Heart right ventricle (tissue), 16 donors: ENCODE data around the gene PTPN22. TPM values are rescaled to one million over a fixed set of nuclear protein-coding genes. Genes with fewer than 3 reads are reported as not detected.
A peak's percentile ranks its signal among the peaks of the same experiment; 100 is the strongest.

ENCODE experiments used
- ATAC-seq, 8 donors: fragments of 200-7000 bp; cut with Tn5 transposase; one replicate each; pipeline ENCODE4 v1.9.1; 2020; ENCODE audit warnings: mild to moderate bottlenecking in 8 of 8, moderate library complexity in 8 of 8, moderate number of reproducible peaks in 1 of 8
- DNase-seq, 2 donors: peaks; one replicate each; pipeline ENCODE4 v3.0.0-alpha.2; 2020
- H3K27ac ChIP-seq, 10 donors: fragments of 200-600 bp; sonication (generic) in 2 of 10; one replicate each; pipeline versions ENCODE4 v1.5.0 to v1.8.0; 2020 to 2022; ENCODE audit warnings: mild to moderate bottlenecking in 3 of 10
- H3K27me3 ChIP-seq, 7 donors: fragments of 200-600 bp; one replicate each; pipeline ENCODE4 v1.8.0; 2021 to 2022; ENCODE audit warnings: mild to moderate bottlenecking in 2 of 7
- H3K36me3 ChIP-seq, 9 donors: fragments of 200-600 bp; sonication (generic) in 1 of 9; one replicate each; pipeline versions ENCODE4 v1.5.0 to v1.8.0; 2020 to 2022; ENCODE audit warnings: mild to moderate bottlenecking in 2 of 9
- H3K4me1 ChIP-seq, 9 donors: fragments of 200-600 bp; sonication (generic) in 1 of 9; one replicate each; pipeline versions ENCODE4 v1.5.0 to v1.8.0; 2020 to 2022; ENCODE audit warnings: mild to moderate bottlenecking in 4 of 9
- H3K4me3 ChIP-seq, 10 donors: fragments of 200-600 bp; sonication (generic) in 2 of 10; one replicate each; pipeline versions ENCODE4 v1.5.0 to v1.8.0; 2020 to 2022; ENCODE audit warnings: mild to moderate bottlenecking in 7 of 10, moderate library complexity in 2 of 10
- H3K9me3 ChIP-seq, 11 donors: fragments of 200-600 bp in 10 of 11; sonication (generic) in 2 of 11; one replicate each; pipeline versions ENCODE4 v1.5.0 to v1.8.0; 2013 to 2022; ENCODE audit warnings: mild to moderate bottlenecking in 2 of 11, control low read depth in 1 of 11, moderate library complexity in 1 of 11
- WGBS, 2 donors: extraction: QIAGEN DNeasy Blood & Tissue Kit; methylation state at CpG; one replicate each; pipeline ENCODE4 v1.1.7; 2013; ENCODE audit warnings: inconsistent platforms in 1 of 2; 5-methylcytosine and 5-hydroxymethylcytosine counted together
- intact Hi-C, 10 donors: fragments of 100-400 bp; cut with DNase I; formaldehyde crosslinking; loops; one replicate each; pipeline versions ENCODE4 v1.11.1 to v1.14.2; 2022
- polyA plus RNA-seq, 2 donors: library from polyadenylated mRNA; stranded (reverse); fragments of 200-250 nt; gene quantifications; one replicate each; pipeline ENCODE4 v1.2.3, GENCODE V29; 2013
- total RNA-seq, 10 donors: library from RNA; stranded (reverse); fragmentation: NEBNext Ultra II Directional in 3 of 10; extraction: Animal tissue kit (Norgen Biotek cat#: 25700) in 3 of 10; gene quantifications; one replicate each; pipeline versions ENCODE4 v1.2.1 to v1.2.4, GENCODE V29; 2021 to 2023
- TF ChIP-seq, protein P1 (sequence below), 9 donors: fragments of 200-600 bp; sonication (generic) in 2 of 9; IDR thresholded peaks; one replicate each; pipeline versions ENCODE4 v1.5.0 to v1.8.0; 2021 to 2022; ENCODE audit warnings: antibody characterized with exemption in 9 of 9, mild to moderate bottlenecking in 5 of 9, moderate library complexity in 1 of 9
- donor health status: Arrhythmogenic right ventricular cardiomyopathy.
- donor health status: ischemic (EF 13 %, LVEDD 7.1; RV severe dilation, severe dysfunction).
- donor health status: healthy with polysubstance abuse.
- donor health status: DM: no; HTN: yes; CAD: no.
- donor health status: DM: no; HTN: no; CAD: no.
- donor health status: ischemic (EF 25% LVEDD 6.9; RV normal size, moderate dysfunction).
- donor health status: ischemic (EF 25% LVEDD 5.7; RV mildly dilated, moderate dysfunction).
- donor health status: healthy.
- donor health status: DM: yes; HTN: yes; CAD: no.
- donor health status: Ischemic cardiomyopathy.
- donor health status: ischemic (EF 35%, LVEDD 5.7; RV mildly dilated, moderate dysfunction).
- donor health status: nonischemic (EF 11% LVEDD 7.7; RV severe dilation, severe dysfunction).
- donor health status: DM: yes; HTN: yes; CAD: no.
- donor health status: PGD.
- donor health status: ischemic (EF 29% LVEDD 5.4; RV normal size, mild dysfunction).
- donor health status: nonischemic (EF 23%, LVEDD 6.1; RV moderate dilation, normal function).

PTPN22 gene
- total and polyA plus RNA-seq, 12 donors = 0.13 to 3.3 (median 0.54) TPM

GRCh38 chr1:113800487-113800886, 71.0 kb downstream of the PTPN22 start:
- no peak overlapping the region for H3K4me3 ChIP-seq
- no peak for ATAC-seq
- H3K9me3 ChIP-seq = no peaks in the 10 kb centered on the region
- TF ChIP-seq, protein P1, sequence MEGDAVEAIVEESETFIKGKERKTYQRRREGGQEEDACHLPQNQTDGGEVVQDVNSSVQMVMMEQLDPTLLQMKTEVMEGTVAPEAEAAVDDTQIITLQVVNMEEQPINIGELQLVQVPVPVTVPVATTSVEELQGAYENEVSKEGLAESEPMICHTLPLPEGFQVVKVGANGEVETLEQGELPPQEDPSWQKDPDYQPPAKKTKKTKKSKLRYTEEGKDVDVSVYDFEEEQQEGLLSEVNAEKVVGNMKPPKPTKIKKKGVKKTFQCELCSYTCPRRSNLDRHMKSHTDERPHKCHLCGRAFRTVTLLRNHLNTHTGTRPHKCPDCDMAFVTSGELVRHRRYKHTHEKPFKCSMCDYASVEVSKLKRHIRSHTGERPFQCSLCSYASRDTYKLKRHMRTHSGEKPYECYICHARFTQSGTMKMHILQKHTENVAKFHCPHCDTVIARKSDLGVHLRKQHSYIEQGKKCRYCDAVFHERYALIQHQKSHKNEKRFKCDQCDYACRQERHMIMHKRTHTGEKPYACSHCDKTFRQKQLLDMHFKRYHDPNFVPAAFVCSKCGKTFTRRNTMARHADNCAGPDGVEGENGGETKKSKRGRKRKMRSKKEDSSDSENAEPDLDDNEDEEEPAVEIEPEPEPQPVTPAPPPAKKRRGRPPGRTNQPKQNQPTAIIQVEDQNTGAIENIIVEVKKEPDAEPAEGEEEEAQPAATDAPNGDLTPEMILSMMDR (IDR thresholded peaks at IDR 0.05) = no peak
- WGBS, 2 donors = 49 to 55% methylated on average over 3 of the region's 3 CpGs
- no peaks in the 10 kb centered on the region for H3K27me3 ChIP-seq
- no peak for DNase-seq
- H3K27ac ChIP-seq = no peak overlapping the region
- intact Hi-C loops = no loop called here
- peaks cover 0 to 25% (median 6%) of the 10 kb centered on the region in 9 donors for H3K36me3 ChIP-seq
- H3K4me1 ChIP-seq = peaks cover 3 to 77% (median 40%) of the 10 kb centered on the region in 9 donors

DNA sequence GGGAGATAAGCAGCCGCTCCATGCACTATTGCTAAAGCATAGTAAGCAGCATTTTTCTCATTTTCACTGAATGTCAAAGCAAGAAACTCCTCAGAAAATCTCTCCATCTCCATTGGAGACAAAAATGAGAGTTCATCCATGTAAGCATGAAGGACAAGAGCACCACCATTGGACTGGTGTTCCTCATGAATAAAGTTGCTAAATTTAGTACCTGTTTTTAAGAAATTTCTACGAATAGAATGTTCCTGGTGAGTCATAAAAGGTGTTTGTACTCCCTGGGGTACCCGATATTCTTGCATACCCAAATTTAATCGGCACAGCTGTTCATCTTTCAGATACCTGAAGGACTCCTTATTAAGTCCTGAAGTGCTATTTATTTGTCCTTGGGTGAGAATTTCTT, 74.0 kb downstream of the PTPN22 start:
- WGBS, 2 donors = 84 to 87% methylated on average over 4 of the region's 4 CpGs
- Histone ChIP-seq H3K27me3 (no peaks in the 10 kb centered on the region), H3K4me3 (no peak overlapping the region), H3K9me3 (no peaks in the 10 kb centered on the region), H3K4me1 (peaks cover 0 to 74% (median 22%) of the 10 kb centered on the region in 9 donors), H3K36me3 (peaks cover 0 to 44% (median 6%) of the 10 kb centered on the region in 9 donors), H3K27ac (no peak overlapping the region)
- DNase-seq (no peak), ATAC-seq (no peak)
- intact Hi-C loops = loop anchor here in 1 of 10 donors (5.0 kb wide), 1 partner anchor 40 kb away; the partner anchor contains the start of gene PHTF1
- TF ChIP-seq, protein P1 (IDR thresholded peaks at IDR 0.05) = no peak

GRCh38 chr1:113793878-113794834, 77.4 kb downstream of the PTPN22 start:
- peaks cover 0 to 50% (median 6%) of the 10 kb centered on the region in 9 donors for H3K36me3 ChIP-seq
- peaks cover 0 to 68% (median 14%) of the 10 kb centered on the region in 9 donors for H3K4me1 ChIP-seq
- H3K27ac ChIP-seq = peak overlapping the region in 6 of 10 donors; percentile 36 to 59 (median 44)
- intact Hi-C loops = no loop called here
- 71 to 82% methylated on average over 9 of the region's 9 CpGs for WGBS, 2 donors
- no peaks in the 10 kb centered on the region for H3K27me3 ChIP-seq
- ATAC-seq (peak; percentile 34 to 88 (median 80)), DNase-seq (no peak)
- TF ChIP-seq, protein P1 (IDR thresholded peaks at IDR 0.05) = no peak
- no peak overlapping the region for H3K4me3 ChIP-seq
- H3K9me3 ChIP-seq = no peaks in the 10 kb centered on the region

DNA sequence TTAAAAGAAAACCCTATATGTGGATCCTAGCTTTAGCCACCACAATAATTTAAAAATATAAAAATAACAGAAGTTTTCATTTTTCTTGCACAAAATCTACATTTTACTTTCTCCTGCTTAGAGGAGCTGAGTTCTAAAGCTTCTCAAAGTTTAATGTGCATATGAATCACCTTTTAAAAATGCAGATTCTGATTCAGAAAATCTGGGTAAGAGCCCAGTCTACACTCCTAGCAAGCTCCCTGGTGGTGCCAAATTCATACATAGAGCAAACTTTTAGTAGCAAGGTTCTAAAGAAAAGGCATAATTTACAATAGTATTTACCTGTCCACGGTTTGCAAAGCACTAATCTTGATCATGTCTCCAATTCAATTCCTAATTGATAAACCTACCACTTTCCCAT, 78.5 kb downstream of the PTPN22 start:
- no peaks in the 10 kb centered on the region for H3K9me3 ChIP-seq
- DNase-seq (no peak), ATAC-seq (no peak)
- no peaks in the 10 kb centered on the region for H3K27me3 ChIP-seq
- H3K4me3 ChIP-seq = no peak overlapping the region
- peaks cover 0 to 50% (median 6%) of the 10 kb centered on the region in 9 donors for H3K36me3 ChIP-seq
- TF ChIP-seq, protein P1 (IDR thresholded peaks at IDR 0.05) = no peak
- H3K4me1 ChIP-seq = peaks cover 0 to 66% (median 20%) of the 10 kb centered on the region in 9 donors
- 90 to 96% methylated on average over 1 of the region's 1 CpG for WGBS, 2 donors
- intact Hi-C loops = no loop called here
- no peak overlapping the region for H3K27ac ChIP-seq
